ENCODE measurements around the gene CLPSL1. TPM values are rescaled to one million over a fixed set of nuclear protein-coding genes. Genes with fewer than 3 reads are reported as not detected.

Gene CLPSL1
- total and polyA plus RNA-seq, 2 donors (not counting 1 experiment from before 2014, with no cell fraction given), result not detected

GRCh38 chr6:35809809-35810208, 29.0 kb downstream of the CLPSL1 start:
- ChIA-PET CTCF (no interaction called here), POLR2A (no interaction called here)
- Mint-ChIP-seq H3K4me3 (no peak overlapping the region), H3K9me3 (ENCODE audit: insufficient read depth) (no peaks in the 10 kb centered on the region), H3K27ac (no peak overlapping the region), H3K27me3 (peaks cover 34% of the 10 kb centered on the region), H3K4me1 (peaks cover 3% of the 10 kb centered on the region)
- no peaks in the 10 kb centered on the region for H3K36me3 ChIP-seq (replicated peaks in 1 of 2; ENCODE audit: control extremely low read depth in 1 of 2, control insufficient read depth in 1 of 2, extremely low read depth in 1 of 2, insufficient read depth in 2 of 2, low read length in 1 of 2)
- no peak for TF ChIP-seq EZH2 (IDR thresholded peaks at IDR 0.05; ENCODE audit: borderline replicate concordance, insufficient read depth, low read depth, low read length, poor library complexity, severe bottlenecking)
- TF ChIP-seq, protein P1, sequence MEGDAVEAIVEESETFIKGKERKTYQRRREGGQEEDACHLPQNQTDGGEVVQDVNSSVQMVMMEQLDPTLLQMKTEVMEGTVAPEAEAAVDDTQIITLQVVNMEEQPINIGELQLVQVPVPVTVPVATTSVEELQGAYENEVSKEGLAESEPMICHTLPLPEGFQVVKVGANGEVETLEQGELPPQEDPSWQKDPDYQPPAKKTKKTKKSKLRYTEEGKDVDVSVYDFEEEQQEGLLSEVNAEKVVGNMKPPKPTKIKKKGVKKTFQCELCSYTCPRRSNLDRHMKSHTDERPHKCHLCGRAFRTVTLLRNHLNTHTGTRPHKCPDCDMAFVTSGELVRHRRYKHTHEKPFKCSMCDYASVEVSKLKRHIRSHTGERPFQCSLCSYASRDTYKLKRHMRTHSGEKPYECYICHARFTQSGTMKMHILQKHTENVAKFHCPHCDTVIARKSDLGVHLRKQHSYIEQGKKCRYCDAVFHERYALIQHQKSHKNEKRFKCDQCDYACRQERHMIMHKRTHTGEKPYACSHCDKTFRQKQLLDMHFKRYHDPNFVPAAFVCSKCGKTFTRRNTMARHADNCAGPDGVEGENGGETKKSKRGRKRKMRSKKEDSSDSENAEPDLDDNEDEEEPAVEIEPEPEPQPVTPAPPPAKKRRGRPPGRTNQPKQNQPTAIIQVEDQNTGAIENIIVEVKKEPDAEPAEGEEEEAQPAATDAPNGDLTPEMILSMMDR (IDR thresholded peaks at IDR 0.05), result no peak
- ATAC-seq (ENCODE audit: low read depth), result no peak
- H3K4me3 ChIP-seq (ENCODE audit: control extremely low read depth in 1 of 5, extremely low read depth in 1 of 5, insufficient read depth in 1 of 5, low read depth in 2 of 5, low read length in 4 of 5), result no peak overlapping the region
- intact Hi-C loops (cut with micrococcal nuclease), result no loop called here
- no peak overlapping the region for H3K4me2 ChIP-seq (replicated peaks; ENCODE audit: low read depth, low read length, poor library complexity, severe bottlenecking)
- peaks cover 0 to 34% (median 1%) of the 10 kb centered on the region in 4 experiments for H3K27me3 ChIP-seq (replicated peaks in 1 of 4; ENCODE audit: control extremely low read depth in 1 of 4, control insufficient read depth in 3 of 4, insufficient read depth in 4 of 4, low read length in 3 of 4)
- no peaks in the 10 kb centered on the region for H4K20me1 ChIP-seq (ENCODE audit: control insufficient read depth, insufficient read depth, low read length, poor library complexity, severe bottlenecking)
- no peak overlapping the region for H3K9ac ChIP-seq (ENCODE audit: low read length)
- H3K79me2 ChIP-seq (ENCODE audit: control insufficient read depth, insufficient read depth, low read length), result no peaks in the 10 kb centered on the region
- DNase-seq, result no peak
- H3K4me1 ChIP-seq (ENCODE audit: control insufficient read depth in 2 of 2, insufficient read depth in 2 of 2, low read length in 2 of 2), result peaks cover 0 to 5% of the 10 kb centered on the region in 2 donors
- H2AFZ ChIP-seq (ENCODE audit: insufficient read depth, low read depth, low read length, poor library complexity, severe bottlenecking), result no peak overlapping the region
- H3K27ac ChIP-seq (ENCODE audit: low read length in 2 of 2), result no peak overlapping the region
- 100% methylated on average over 1 of the region's 5 CpGs for WGBS (ENCODE audit: insufficient coverage)
- H3K9me3 ChIP-seq (ENCODE audit: control extremely low read depth in 1 of 3, control insufficient read depth in 2 of 3, insufficient read depth in 1 of 3, low read length in 2 of 3), result peaks cover 0 to 19% (median 0%) of the 10 kb centered on the region in 3 donors

DNA sequence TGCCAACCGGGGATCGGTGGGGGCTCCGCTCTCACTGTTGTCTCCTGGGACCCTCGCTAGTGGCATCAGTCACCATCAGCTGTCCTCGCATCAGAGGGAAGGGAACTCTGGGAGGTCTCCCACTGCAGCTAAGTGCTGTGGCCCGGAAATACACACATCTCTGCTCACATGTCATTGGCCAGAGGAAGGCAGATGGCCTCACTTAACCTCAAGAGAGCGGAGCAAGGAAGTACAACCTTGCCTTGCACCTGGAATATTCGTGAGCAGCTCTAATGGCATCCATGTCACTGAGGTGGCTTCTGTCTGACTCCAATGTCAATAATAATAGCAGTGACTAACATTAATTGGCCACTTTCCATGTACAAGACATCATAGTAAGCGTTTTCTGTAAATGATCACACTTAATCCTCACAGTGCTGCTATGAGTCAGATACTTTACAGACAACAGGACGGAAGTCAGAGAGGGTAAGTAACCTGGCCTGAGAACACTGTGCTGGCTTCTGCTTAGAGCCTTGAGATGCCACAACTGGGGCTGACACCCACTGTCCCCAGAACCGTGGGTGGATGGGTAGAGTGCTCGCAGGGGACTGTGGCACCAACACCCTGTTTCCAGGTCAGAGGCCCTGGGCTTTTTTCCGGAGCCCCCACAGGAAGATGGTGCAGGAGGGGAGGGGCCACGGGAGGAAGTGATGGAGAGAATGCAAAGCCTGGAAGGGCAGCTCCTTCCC, 30.3 kb downstream of the CLPSL1 start:
- no peak for ATAC-seq (ENCODE audit: low read depth)
- ChIA-PET POLR2A (no interaction called here), CTCF (no interaction called here)
- Mint-ChIP-seq H3K27ac (no peak overlapping the region), H3K9me3 (ENCODE audit: insufficient read depth) (no peaks in the 10 kb centered on the region), H3K27me3 (peaks cover 26% of the 10 kb centered on the region), H3K4me1 (no peaks in the 10 kb centered on the region), H3K4me3 (no peak overlapping the region)
- Histone ChIP-seq H3K79me2 (ENCODE audit: control insufficient read depth, insufficient read depth, low read length) (no peaks in the 10 kb centered on the region), H3K4me1 (ENCODE audit: control insufficient read depth in 2 of 2, insufficient read depth in 2 of 2, low read length in 2 of 2) (no peaks in the 10 kb centered on the region), H4K20me1 (ENCODE audit: control insufficient read depth, insufficient read depth, low read length, poor library complexity, severe bottlenecking) (no peaks in the 10 kb centered on the region), H3K9me3 (ENCODE audit: control extremely low read depth in 1 of 3, control insufficient read depth in 2 of 3, insufficient read depth in 1 of 3, low read length in 2 of 3) (peaks cover 0 to 16% (median 0%) of the 10 kb centered on the region in 3 donors), H3K9ac (ENCODE audit: low read length) (no peak overlapping the region), H3K4me2 (replicated peaks; ENCODE audit: low read depth, low read length, poor library complexity, severe bottlenecking) (no peak overlapping the region), H3K27me3 (replicated peaks in 1 of 4; ENCODE audit: control extremely low read depth in 1 of 4, control insufficient read depth in 3 of 4, insufficient read depth in 4 of 4, low read length in 3 of 4) (peaks cover 0 to 29% (median 1%) of the 10 kb centered on the region in 4 experiments), H3K36me3 (replicated peaks in 1 of 2; ENCODE audit: control extremely low read depth in 1 of 2, control insufficient read depth in 1 of 2, extremely low read depth in 1 of 2, insufficient read depth in 2 of 2, low read length in 1 of 2) (no peaks in the 10 kb centered on the region), H3K4me3 (ENCODE audit: control extremely low read depth in 1 of 5, extremely low read depth in 1 of 5, insufficient read depth in 1 of 5, low read depth in 2 of 5, low read length in 4 of 5) (no peak overlapping the region), H2AFZ (ENCODE audit: insufficient read depth, low read depth, low read length, poor library complexity, severe bottlenecking) (no peak overlapping the region), H3K27ac (ENCODE audit: low read length in 2 of 2) (no peak overlapping the region)
- no peak for DNase-seq
- intact Hi-C loops (cut with micrococcal nuclease), result no loop called here
- WGBS (ENCODE audit: insufficient coverage), result 87% methylated on average over 11 of the region's 14 CpGs
- TF ChIP-seq EZH2 (IDR thresholded peaks at IDR 0.05; ENCODE audit: borderline replicate concordance, insufficient read depth, low read depth, low read length, poor library complexity, severe bottlenecking), result no peak
- TF ChIP-seq, protein P1 (IDR thresholded peaks at IDR 0.05), result no peak
